Endothelial cell of umbilical vein (primary cell): ENCODE measurements around the gene KCMF1.

Experiments
- CTCF ChIP-seq, 2 donors: IDR thresholded peaks; 1 replicate in 1 of 2; 2 replicates in 1 of 2; pipeline ENCODE4 v1.5.1; 2011; ENCODE audit warnings: low read length in 2 of 2, mild to moderate bottlenecking in 2 of 2, moderate library complexity in 2 of 2, control low read depth in 1 of 2, inconsistent platforms in 1 of 2, low read depth in 1 of 2; ENCODE audit not compliant: insufficient read depth in 1 of 2; ENCODE audit errors: extremely low read depth in 1 of 2
- EZH2 ChIP-seq: IDR thresholded peaks from 2 replicates; pipeline ENCODE4 v1.6.1; 2012; ENCODE audit warnings: borderline replicate concordance, low read depth, mild to moderate bottlenecking, moderate library complexity, low read length, inconsistent platforms; ENCODE audit not compliant: severe bottlenecking
- GATA2 ChIP-seq: IDR thresholded peaks from 2 replicates; pipeline ENCODE4 v1.7.0; 2011; ENCODE audit warnings: low read depth, mild to moderate bottlenecking, moderate library complexity, mixed read lengths, low read length; ENCODE audit not compliant: insufficient read length, insufficient read depth
- JUN ChIP-seq: IDR thresholded peaks from 2 replicates; pipeline ENCODE4 v1.6.1; 2011; ENCODE audit warnings: borderline replicate concordance, low read depth; ENCODE audit not compliant: insufficient read length, insufficient read depth
- MAX ChIP-seq: IDR thresholded peaks from 2 replicates; pipeline ENCODE4 v1.6.1; 2011; ENCODE audit not compliant: insufficient read depth, insufficient read length
- MYC ChIP-seq: IDR thresholded peaks from one replicate; pipeline ENCODE4 v1.6.1; 2011; ENCODE audit warnings: mild to moderate bottlenecking, low read depth, low read length
- POLR2A ChIP-seq: IDR thresholded peaks from 2 replicates; pipeline ENCODE4 v1.6.1; 2012; ENCODE audit warnings: low read depth, mild to moderate bottlenecking, control low read depth, low read length
- POLR2AphosphoS5 ChIP-seq: IDR thresholded peaks from 2 replicates; pipeline ENCODE4 v1.6.1; 2012; ENCODE audit warnings: low read depth, mild to moderate bottlenecking, control low read depth, low read length, moderate library complexity; ENCODE audit not compliant: insufficient read depth

- TF ChIP-seq CTCF (IDR thresholded peaks at IDR 0.05; ENCODE audit: extremely low read depth in 1 of 2, insufficient read depth in 1 of 2, low read depth in 1 of 2, low read length in 2 of 2) (no peak), POLR2A (no peak), MAX (no peak), JUN (no peak), POLR2AphosphoS5 (no peak), EZH2 (no peak), GATA2 (no peak), MYC (no peak)
Measured at GRCh38 chr2:84970868-84971509, at the start of gene KCMF1.
